ENCODE results near the gene SPOCK2.

Gene SPOCK2

DNA sequence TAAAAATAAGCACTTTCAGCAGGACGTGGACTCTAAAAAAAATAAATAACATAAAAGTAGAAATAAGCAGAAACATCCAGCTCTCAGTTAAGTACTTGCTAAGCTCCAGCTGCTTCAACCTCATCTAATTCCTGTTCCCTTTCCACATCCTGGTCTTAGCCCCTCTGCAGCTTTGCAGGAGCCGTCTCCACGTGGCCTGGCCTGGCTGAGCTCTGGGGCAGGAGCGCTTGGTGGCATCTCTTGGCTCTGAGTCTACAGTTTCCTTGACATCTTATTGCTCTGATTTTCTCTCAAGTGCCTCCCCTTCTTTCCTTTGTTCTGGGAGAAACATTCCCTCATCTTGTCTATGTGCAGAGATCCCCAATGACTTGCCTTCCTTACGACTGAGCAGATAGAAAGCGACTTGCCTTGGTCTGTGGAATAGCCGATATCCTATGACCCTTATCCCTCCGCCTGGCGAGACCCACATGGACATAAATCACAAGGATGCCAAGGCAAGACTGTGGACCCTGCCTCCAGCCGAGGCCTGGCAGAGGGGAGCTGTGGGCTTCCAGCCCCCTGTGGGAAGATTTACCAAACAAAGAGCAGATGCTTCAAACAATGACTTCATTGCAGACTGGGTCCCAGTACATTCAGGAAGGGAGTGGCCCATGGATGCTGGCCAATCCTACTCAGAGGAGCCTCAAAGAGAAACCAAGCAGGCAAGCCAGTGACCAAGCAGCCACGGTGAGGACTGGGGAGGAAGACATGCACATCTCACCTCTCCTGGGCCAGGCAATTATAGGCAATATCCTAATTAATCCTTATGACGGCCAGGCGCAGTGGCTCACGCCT lies 61.9 kb downstream of the SPOCK2 start:
- peak; percentile 19 for DNase-seq

DNA sequence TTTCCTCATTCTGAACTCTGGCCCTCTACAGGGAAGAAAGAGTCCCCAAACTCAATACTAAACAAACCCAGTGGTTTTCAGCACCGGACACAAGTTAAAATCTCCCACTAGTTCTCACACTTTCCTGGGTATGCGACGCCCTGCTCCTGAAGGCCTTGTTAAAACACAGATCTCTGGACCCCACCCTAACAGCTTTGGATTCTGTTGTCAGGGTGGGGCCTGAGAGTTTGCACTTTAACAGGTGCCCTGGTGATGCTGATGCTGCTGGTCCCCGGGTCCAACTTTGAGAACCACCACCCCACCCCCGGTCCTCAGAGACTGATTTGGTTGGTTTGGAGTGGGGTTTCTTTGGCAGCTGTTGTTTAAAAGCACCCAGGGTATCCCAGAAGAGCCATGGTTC lies 62.5 kb downstream of the SPOCK2 start:
- DNase-seq, result no peak

DNA sequence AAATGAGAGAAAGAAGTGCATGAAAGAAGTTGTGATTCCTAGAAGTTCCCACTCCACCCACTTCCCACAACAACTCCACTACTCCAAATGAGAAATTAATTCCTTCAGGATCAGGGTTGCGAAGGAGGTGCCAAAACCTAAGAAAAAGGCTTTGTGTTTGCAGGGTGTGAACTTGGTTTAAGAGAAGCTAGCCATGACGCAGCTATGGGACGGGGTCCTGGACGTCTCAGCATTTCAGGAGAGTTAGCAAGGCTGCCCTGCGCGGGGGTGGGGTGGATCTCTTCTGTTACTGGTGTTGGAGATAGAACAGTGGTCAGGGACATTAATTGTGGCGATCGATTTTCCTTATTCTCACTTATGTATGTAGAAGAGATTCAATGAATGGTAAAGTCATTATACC lies 63.0 kb downstream of the SPOCK2 start:
- no peak for DNase-seq

DNA sequence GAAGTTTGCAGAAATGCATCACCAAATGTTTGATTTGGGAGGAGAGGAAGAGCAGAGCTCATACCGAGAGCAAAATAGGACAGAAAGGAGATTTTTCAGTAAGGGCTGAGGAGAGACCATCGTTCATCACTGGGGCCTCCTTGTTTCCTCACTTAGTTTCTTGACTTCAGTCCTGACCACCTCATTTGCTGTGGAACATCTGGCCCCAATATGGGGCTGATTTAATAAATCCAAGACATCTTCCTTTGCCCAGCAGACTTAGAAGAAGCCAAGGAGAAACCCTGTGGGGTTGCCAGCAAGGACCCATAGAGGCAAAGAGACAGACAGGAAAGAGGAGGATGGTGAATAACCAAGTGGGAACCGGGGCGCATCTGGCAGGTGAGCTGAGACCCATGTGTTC lies 63.8 kb downstream of the SPOCK2 start:
- peak; percentile 16 for DNase-seq

DNA sequence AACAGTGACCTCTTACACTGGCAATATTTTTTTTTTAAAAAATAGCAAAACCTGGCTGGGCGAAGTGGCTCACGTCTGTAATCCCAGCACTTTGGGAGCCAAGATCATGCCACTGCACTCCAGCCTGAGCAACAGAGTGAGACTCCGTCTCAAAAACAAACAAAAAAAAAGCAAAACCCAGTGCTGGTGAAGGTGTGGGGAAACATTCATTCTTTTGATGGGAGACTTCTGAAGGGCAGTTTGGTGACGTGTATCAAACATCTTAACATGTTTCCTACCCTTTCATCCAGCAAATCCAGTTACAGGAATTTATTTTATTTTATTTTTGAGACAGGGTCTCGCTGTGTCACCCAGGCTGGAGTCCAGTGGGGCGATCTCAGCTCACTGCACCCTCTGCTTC lies 66.1 kb downstream of the SPOCK2 start:
- no peak for DNase-seq

- no peak for DNase-seq
These were observed 67.2 kb downstream of the SPOCK2 start for GRCh38 chr10:72020914-72021809.

GRCh38 chr10:72019085-72019876 lies 69.1 kb downstream of the SPOCK2 start:
- DNase-seq, result no peak

- no peak for DNase-seq
These were observed 71.6 kb downstream of the SPOCK2 start for GRCh38 chr10:72016608-72017300.

- no peak for DNase-seq
These were observed 72.5 kb downstream of the SPOCK2 start for GRCh38 chr10:72015841-72016240.

GRCh38 chr10:72014785-72015480 lies 73.4 kb downstream of the SPOCK2 start:
- no peak for DNase-seq

DNA sequence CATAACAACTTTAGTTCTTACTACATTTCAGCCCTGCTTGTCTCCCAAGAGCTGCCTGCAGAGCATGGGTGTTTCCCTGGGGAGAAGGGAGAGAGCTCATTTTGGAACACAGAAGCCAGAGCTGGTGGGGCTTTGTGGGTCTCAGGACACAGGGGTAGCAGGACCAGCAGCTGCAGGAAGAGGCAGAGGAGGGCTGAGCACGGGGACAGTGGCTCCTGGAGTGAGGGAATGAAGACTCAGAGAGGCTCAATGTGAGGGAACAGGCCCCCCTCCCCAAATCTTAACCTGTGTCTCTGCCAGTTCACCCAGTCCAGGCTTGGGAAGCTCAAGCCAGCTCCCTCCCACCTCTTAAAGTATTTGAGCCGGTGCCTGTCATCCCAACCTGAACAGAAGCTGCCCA lies 74.2 kb downstream of the SPOCK2 start:
- no peak for DNase-seq

DNA sequence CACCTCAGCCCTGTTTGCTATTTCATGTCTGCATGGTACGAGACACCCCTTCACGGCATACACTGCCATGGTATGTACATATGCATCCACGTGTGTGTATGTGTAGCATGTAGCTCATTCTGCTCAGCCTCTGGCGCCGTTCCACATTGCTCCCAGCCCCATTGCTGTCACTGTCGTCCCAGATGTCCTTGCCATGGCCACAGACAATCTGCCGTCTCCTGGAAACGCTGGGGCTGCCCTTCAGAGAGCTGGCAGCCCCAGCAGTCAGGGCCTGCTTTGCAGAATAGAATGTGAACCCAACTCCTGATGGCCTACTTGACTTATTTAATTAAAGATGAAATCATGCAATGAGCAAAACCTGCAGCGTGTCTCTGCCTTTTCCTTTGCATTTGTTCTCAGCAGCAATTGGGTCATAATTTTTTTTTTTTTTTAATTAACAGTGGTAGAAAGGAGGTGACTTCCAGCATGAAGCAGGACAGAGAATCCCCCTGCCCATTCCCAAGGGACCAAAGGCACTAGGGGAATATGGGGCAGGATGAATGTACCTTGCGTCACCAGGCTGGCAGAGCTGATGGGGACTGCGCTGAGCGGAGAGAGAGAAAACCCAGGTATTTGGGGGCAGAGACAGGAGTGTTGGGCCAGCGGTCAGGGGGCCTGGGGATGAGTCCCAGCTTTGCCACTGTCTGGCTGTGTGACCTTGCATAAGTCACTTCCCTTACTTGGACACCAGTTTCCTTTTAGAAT lies 75.0 kb downstream of the SPOCK2 start:
- no peak for DNase-seq

DNA sequence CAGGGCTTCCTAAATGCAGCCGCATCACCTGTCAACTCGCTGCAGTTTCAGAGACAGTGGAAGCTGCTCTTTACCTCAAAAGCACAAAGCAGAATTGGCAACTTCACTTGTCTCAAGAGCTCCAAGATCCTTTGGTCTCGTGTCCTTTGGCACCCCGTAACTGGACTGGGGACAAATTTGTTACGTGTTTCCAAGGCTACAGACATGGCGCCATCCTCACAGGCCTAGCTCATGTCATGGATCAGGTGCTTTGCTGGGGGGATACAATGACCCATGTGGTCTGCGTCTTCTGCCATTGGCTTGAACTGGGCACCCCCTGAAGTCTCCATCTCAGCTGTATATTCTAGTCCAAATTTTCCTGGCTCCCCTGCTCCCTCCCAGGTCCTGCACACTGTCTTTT lies 75.6 kb downstream of the SPOCK2 start:
- DNase-seq, result no peak

DNA sequence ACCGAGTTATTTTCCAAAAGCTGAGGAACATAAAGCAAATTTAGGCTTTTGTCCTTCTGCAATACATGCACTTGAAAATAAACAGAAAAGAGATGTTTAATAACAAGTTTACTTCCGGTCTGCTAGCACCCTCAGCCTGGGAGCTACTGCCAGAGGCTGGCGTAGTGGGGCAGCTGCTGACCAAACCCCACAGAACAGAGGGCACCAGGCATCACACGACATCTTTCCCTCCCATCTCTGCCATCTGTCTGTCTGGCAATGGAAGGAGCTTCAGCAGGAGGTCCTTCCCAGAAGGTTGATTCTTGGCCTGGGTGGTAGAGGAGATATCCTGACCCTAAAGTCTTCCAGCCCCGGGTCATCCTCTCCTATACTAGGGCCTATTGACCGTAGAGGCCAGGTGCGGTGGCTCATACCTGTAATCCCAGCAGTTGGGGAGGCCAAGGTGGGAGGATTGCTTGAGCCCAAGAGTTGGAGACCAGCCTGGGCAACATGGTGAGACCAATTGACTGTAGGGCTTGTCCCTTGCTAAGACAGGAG lies 76.3 kb downstream of the SPOCK2 start:
- DNase-seq, result no peak

- DNase-seq, result no peak
These were observed 76.9 kb downstream of the SPOCK2 start for GRCh38 chr10:72011468-72011867.

DNA sequence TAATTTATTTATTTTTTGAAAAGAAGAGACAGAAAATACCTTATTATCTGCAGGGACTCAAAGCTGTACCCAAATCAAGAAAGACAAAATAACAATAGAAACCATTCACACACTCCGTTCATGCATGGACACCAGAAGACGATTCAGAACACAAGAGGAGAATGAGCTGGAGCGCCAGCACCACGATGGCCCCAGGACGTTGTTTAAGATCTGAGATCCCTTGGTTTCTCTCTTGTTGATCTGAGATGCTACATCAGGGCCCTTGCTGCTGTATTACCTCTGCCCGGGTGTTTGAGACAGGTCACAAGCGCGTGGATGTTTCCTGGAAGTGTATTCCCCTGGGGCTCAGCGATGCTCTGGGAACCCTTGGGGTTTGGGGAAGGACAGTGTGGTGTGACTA lies 77.3 kb downstream of the SPOCK2 start:
- DNase-seq, result no peak

- no peak for DNase-seq
These were observed 77.9 kb downstream of the SPOCK2 start for GRCh38 chr10:72010234-72010973.

DNA sequence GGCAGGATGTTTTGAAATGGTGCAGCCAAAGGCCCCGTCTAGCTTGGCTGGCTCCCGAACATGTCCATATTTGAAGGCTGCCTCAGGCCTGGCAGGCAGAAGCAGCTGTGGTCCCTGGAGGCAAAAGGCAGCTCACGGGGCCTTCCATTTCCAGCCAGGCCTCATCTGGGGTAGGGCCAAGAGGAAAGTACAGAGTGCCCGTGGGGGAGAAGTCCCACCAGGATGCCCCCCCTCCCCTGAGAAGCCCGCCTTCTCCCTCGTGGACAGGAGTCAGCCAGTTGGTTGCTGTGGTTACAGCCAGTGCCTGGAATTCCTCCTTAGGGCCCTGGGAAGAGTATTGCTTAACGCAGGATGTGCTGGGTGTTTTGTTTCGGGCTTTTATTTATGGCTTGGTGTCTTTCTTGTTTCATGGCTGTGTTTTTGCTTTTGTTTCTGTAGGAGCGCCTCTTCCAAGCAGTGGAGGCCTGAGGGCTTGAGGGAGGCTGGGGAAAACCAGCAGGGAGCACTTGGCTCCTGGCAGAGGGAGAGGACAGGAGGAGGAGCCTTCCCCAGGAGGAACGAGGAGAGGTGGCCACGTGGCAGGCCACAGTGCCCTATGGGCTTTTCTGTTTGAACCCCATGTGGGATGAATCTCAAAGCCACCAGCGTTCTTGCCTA lies 78.8 kb downstream of the SPOCK2 start:
- peak; percentile 96 for DNase-seq

DNA sequence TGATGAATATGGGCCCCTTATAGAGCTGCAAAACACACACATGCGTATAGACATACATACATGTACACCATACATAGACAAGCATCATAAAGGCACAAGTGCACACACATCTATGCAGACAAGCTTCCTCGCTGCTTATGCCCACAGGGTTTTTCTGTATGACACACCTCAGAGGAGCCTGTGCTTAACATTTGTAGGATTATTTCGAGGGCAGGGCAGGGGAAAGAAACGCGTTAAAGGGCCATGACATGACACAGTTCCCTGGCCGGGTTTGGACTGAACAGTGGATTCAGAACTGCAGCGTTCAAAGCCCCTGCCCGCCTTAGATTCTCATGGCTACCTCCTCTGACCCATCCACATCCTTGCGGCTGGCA lies 79.3 kb downstream of the SPOCK2 start:
- DNase-seq, result no peak
